GM23248 (cell line): ENCODE data around the gene CFAP99. TPM values are rescaled to one million over a fixed set of nuclear protein-coding genes. Genes with fewer than 3 reads are reported as not detected.
"Not testable (repeated sequence)": the region's sequence is repeated elsewhere in the genome, so short reads cannot be mapped to it uniquely, and the experiment has no call there.

Source experiments
- DNase-seq: peaks from one replicate; pipeline ENCODE4 v3.0.0-alpha.2; 2015
- H2AFZ ChIP-seq: fragments of 200-600 bp; sonication (generic); 2 replicates; pipeline ENCODE4 v1.6.1; 2016; ENCODE audit warnings: antibody characterized with exemption
- H3F3A ChIP-seq: fragments of 200-600 bp; sonication (generic); 2 replicates; pipeline ENCODE4 v1.6.1; 2016; ENCODE audit warnings: mild to moderate bottlenecking, antibody characterized with exemption, mixed run types; ENCODE audit not compliant: insufficient read depth
- H3K27ac ChIP-seq: fragments of 200-600 bp; sonication (generic); 2 replicates; pipeline ENCODE4 v1.5.1; 2016; ENCODE audit warnings: mild to moderate bottlenecking
- H3K27me3 ChIP-seq: fragments of 200-600 bp; sonication (generic); replicated peaks from 2 replicates; pipeline ENCODE4 v1.6.1; 2016; ENCODE audit warnings: mild to moderate bottlenecking; ENCODE audit not compliant: insufficient read depth
- H3K36me3 ChIP-seq: fragments of 200-600 bp; sonication (generic); 2 replicates; pipeline ENCODE4 v1.6.1; 2016; ENCODE audit warnings: low read depth, mild to moderate bottlenecking
- H3K4me1 ChIP-seq: fragments of 200-600 bp; sonication (generic); 2 replicates; pipeline ENCODE4 v1.6.1; 2016; ENCODE audit warnings: mild to moderate bottlenecking; ENCODE audit not compliant: insufficient read depth
- H3K4me2 ChIP-seq: fragments of 200-600 bp; sonication (generic); one replicate; pipeline ENCODE4 v1.6.1; 2016; ENCODE audit warnings: mild to moderate bottlenecking; ENCODE audit not compliant: unreplicated experiment
- H3K4me3 ChIP-seq: fragments of 200-600 bp; sonication (generic); 2 replicates; pipeline ENCODE4 v1.5.1; 2016; ENCODE audit warnings: mild to moderate bottlenecking
- H3K79me2 ChIP-seq: fragments of 200-600 bp; sonication (generic); 2 replicates; pipeline ENCODE4 v1.6.1; 2016; ENCODE audit warnings: mild to moderate bottlenecking; ENCODE audit not compliant: insufficient read depth
- H3K9ac ChIP-seq: fragments of 200-600 bp; sonication (generic); 2 replicates; pipeline ENCODE4 v1.6.1; 2016; ENCODE audit warnings: mild to moderate bottlenecking
- H3K9me2 ChIP-seq: fragments of 200-600 bp; sonication (generic); 2 replicates; pipeline ENCODE4 v1.6.1; 2016; ENCODE audit warnings: mixed run types, mild to moderate bottlenecking, moderate library complexity; ENCODE audit not compliant: insufficient read depth
- H3K9me3 ChIP-seq: fragments of 200-600 bp; sonication (generic); one replicate; pipeline ENCODE4 v1.6.1; 2017; ENCODE audit warnings: low read depth
- H4K20me1 ChIP-seq: fragments of 200-600 bp; sonication (generic); 2 replicates; pipeline ENCODE4 v1.6.0; 2016; ENCODE audit not compliant: insufficient read depth
- EZH2 ChIP-seq: fragments of 200-600 bp; sonication (generic); IDR thresholded peaks from 2 replicates; pipeline ENCODE4 v1.6.1; 2018; ENCODE audit warnings: antibody characterized with exemption, mild to moderate bottlenecking; ENCODE audit not compliant: insufficient read depth, poor library complexity, severe bottlenecking
- EZH2phosphoT487 ChIP-seq: fragments of 200-600 bp; sonication (generic); IDR thresholded peaks from 2 replicates; pipeline ENCODE4 v1.6.1; 2018; ENCODE audit warnings: antibody characterized with exemption, moderate library complexity, mild to moderate bottlenecking, low read depth; ENCODE audit not compliant: insufficient read depth
- WGBS, 2 experiments: methylation state at CpG; one replicate each; pipeline ENCODE4 v1.1.6; 2015 to 2017; ENCODE audit warnings: low lambda C conversion rate in 2 of 2, low coverage in 1 of 2; ENCODE audit errors: missing lambda C conversion rate in 2 of 2; 5-methylcytosine and 5-hydroxymethylcytosine counted together
- in situ Hi-C: fragments of 300-500 bp; cut with MboI; formaldehyde crosslinking; loops from 2 replicates; pipeline ENCODE4 v1.15.0; 2020
- polyA plus RNA-seq: library from polyadenylated mRNA; unstranded; fragments of >200 nt; fragmentation: Nextera tagmentation; extraction: Ambion mirVana; gene quantifications from 2 replicates; pipeline ENCODE4 v1.2.1, GENCODE V29; 2016
- total RNA-seq: library from RNA; depleted of rRNA; stranded (reverse); fragments of >200 nt; shearing (Covaris generic); gene quantifications from 2 replicates; pipeline ENCODE4 v1.2.3, GENCODE V29; 2014

CFAP99 gene
- total and polyA plus RNA-seq, 2 experiments from 2014 or later, result not detected

GRCh38 chr4:2461246-2461960 lies 42.6 kb downstream of the CFAP99 start:
- no peaks in the 10 kb centered on the region for H3K9me3 ChIP-seq
- no peaks in the 10 kb centered on the region for H3F3A ChIP-seq
- H3K36me3 ChIP-seq, result no peaks in the 10 kb centered on the region
- H3K4me2 ChIP-seq, result no peak overlapping the region
- in situ Hi-C loops, result no loop called here
- TF ChIP-seq EZH2phosphoT487, result no peak
- TF ChIP-seq EZH2, result no peak
- 89% methylated on average over 15 of the region's 15 CpGs for whole genome bisulfite sequencing, 2 experiments
- H2AFZ ChIP-seq, result no peak overlapping the region
- no peak overlapping the region for H3K27ac ChIP-seq
- H3K9ac ChIP-seq, result no peak overlapping the region
- no peaks in the 10 kb centered on the region for H3K9me2 ChIP-seq
- H3K27me3 ChIP-seq, result no peaks in the 10 kb centered on the region
- H3K4me3 ChIP-seq, result no peak overlapping the region
- no peaks in the 10 kb centered on the region for H3K4me1 ChIP-seq
- H4K20me1 ChIP-seq, result no peaks in the 10 kb centered on the region
- DNase-seq, result no peak
- 0 out of 2 replicates have a peak, but pooled peaks cover 1% of the 10 kb centered on the region for H3K79me2 ChIP-seq

GRCh38 chr4:2462218-2462991 lies 43.6 kb downstream of the CFAP99 start:
- Histone ChIP-seq H2AFZ (peak overlapping the region; percentile 75), H4K20me1 (no peaks in the 10 kb centered on the region), H3K79me2 (peaks cover 10% of the 10 kb centered on the region), H3K27me3 (no peaks in the 10 kb centered on the region), H3K9ac (peak overlapping the region; percentile 62), H3K4me3 (peak overlapping the region; percentile 70), H3K36me3 (no peaks in the 10 kb centered on the region), H3K27ac (no peak overlapping the region), H3K9me3 (no peaks in the 10 kb centered on the region), H3K4me1 (no peaks in the 10 kb centered on the region), H3K9me2 (no peaks in the 10 kb centered on the region), H3K4me2 (peak overlapping the region; percentile 81), H3F3A (no peaks in the 10 kb centered on the region)
- 8 to 16% methylated on average over 37 to 90 of the region's 99 CpGs for WGBS, 2 experiments
- peak; percentile 87 for DNase-seq
- TF ChIP-seq EZH2phosphoT487, result no peak
- no peak for TF ChIP-seq EZH2
- in situ Hi-C loops, result no loop called here

DNA sequence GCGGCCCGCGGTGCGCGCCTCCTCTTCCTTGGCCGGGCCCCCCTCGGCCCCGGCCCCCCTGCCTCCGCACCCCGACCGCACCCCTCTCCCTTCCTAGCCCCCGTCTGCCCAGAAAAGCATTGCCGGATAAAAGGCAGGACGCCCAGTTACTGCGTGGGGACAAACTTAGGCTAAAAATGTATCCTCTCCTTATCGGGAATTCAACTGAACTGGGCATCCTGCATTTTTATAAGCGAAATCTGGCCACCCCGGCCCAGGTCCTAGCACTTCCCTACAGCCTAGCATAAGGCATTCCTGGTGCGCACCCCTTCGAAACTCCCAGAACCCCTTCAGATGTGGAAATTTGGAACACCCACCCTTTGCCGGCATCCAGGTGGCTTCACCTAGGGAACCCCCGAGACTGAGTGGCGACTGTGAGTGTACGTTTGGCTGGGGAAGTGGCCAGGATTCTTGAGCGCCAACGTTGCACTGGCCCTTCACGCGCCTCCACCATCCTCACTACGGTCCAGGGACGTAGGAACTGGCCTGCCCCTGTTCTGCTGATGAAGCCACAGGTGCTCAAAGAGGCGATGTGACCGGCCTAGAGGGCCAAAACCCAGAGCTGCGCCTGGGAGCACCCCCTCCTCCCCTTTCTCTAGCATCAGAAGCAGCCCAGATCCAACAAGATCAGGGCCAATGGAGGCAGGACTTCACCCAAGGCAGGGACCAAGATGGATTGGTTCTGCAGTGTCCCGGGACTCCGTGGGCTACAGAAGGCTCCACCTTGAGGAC lies 44.4 kb downstream of the CFAP99 start:
- no peaks in the 10 kb centered on the region for H3K9me2 ChIP-seq
- no peaks in the 10 kb centered on the region for H4K20me1 ChIP-seq
- 0 out of 2 replicates have a peak, but pooled peaks cover 6% of the 10 kb centered on the region for H3K4me1 ChIP-seq
- H3K9me3 ChIP-seq, result no peaks in the 10 kb centered on the region
- in situ Hi-C loops, result no loop called here
- peaks cover 17% of the 10 kb centered on the region for H3K79me2 ChIP-seq
- no peaks in the 10 kb centered on the region for H3F3A ChIP-seq
- peak overlapping the region; percentile 81 for H3K4me2 ChIP-seq
- peak overlapping the region; percentile 62 for H3K9ac ChIP-seq
- 35 to 42% methylated on average over 27 to 32 of the region's 35 CpGs for WGBS, 2 experiments
- H3K27ac ChIP-seq, result no peak overlapping the region
- H3K4me3 ChIP-seq, result peak overlapping the region; percentile 70
- no peak for TF ChIP-seq EZH2phosphoT487
- TF ChIP-seq EZH2, result no peak
- peak; percentile 23 for DNase-seq
- H2AFZ ChIP-seq, result peak overlapping the region; percentile 75
- H3K36me3 ChIP-seq, result no peaks in the 10 kb centered on the region
- no peaks in the 10 kb centered on the region for H3K27me3 ChIP-seq

DNA sequence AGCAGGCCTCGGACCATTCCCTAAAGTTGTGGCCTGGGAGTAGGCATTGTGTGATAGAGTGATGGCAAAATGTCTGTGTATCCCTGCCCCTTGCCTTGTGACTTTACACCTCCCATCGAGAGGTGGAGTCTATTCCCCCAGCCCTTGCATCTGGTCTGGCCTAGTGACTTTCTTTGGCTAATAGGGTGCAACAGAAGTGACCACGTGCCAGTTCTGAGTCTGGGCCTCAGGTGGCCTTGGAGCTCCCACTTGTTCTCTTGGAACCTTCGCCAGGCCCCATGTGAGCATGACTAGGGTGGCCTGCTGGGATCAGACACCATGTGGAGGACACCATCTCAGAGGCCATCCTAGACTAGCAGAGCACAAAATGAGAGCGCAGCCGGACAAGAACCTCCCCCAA lies 46.3 kb downstream of the CFAP99 start:
- WGBS, 2 experiments, result 78 to 86% methylated on average over 6 of the region's 6 CpGs
- Histone ChIP-seq H3K4me1 (0 out of 2 replicates have a peak, but pooled peaks cover 6% of the 10 kb centered on the region), H3K27me3 (no peaks in the 10 kb centered on the region), H3K9ac (no peak overlapping the region), H3K9me3 (no peaks in the 10 kb centered on the region), H3K79me2 (peaks cover 33% of the 10 kb centered on the region), H2AFZ (no peak overlapping the region), H3K9me2 (no peaks in the 10 kb centered on the region), H3F3A (peaks cover 3% of the 10 kb centered on the region), H4K20me1 (no peaks in the 10 kb centered on the region; the same call in 1 of the 2 replicates), H3K36me3 (no peaks in the 10 kb centered on the region), H3K4me2 (no peak overlapping the region), H3K27ac (no peak overlapping the region), H3K4me3 (no peak overlapping the region)
- TF ChIP-seq EZH2phosphoT487 (no peak), EZH2 (no peak)
- in situ Hi-C loops, result no loop called here
- no peak for DNase-seq

DNA sequence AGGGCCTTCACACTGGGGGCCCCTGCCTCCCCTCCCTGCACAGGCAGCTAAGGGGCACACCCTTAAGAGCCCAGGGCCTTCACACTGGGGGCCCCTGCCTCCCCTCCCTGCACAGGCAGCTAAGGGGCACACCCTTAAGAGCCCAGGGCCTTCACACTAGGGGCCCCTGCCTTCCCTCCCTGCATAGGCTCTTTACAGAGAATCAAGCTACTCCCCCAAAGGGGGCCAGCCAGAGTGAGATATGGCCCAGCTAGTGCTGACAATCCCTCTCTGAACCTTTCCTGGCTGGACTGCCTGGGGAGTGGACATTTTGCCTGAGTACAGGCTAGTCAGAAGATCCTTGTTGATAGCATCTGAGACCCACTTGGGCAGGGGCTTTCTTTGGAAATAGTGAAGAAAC lies 46.8 kb downstream of the CFAP99 start:
- DNase-seq, H3K4me2 ChIP-seq, H3K9ac ChIP-seq, H2AFZ ChIP-seq, in situ Hi-C loops, H4K20me1 ChIP-seq, H3F3A ChIP-seq, H3K9me2 ChIP-seq, H3K27ac ChIP-seq, H3K9me3 ChIP-seq, H3K27me3 ChIP-seq, H3K36me3 ChIP-seq, H3K4me3 ChIP-seq: not testable (repeated sequence)
- Histone ChIP-seq H3K4me1 (peaks cover 11% of the 10 kb centered on the region; the same call in 1 of the 2 replicates), H3K79me2 (peaks cover 38% of the 10 kb centered on the region)
